Activated B cell treated with CpG ODN at 0.5 μM for 24 hours (primary cell): ENCODE results near the gene WWOX. TPM values are rescaled to one million over a fixed set of nuclear protein-coding genes. Genes with fewer than 3 reads are reported as not detected.

Experiments used
- ATAC-seq: fragments of 200-7000 bp; cut with Tn5 transposase; one replicate; pipeline ENCODE4 v1.10.0; 2021; ENCODE audit warnings: low read depth, mild to moderate bottlenecking, moderate library complexity
- CTCF ChIA-PET: fragments of 350-600 bp; sonication (Branson Sonifier 250); formaldehyde crosslinking; loops from one replicate; lab custom pipeline; 2021; ENCODE audit warnings: antibody characterized with exemption; lab: Charles Lee
- POLR2A ChIA-PET: fragments of 350-600 bp; sonication (Branson Sonifier 250); formaldehyde crosslinking; loops from one replicate; lab custom pipeline; 2021; ENCODE audit warnings: antibody characterized with exemption; lab: Charles Lee
- DNase-seq: peaks from one replicate; pipeline ENCODE4 v3.0.0; 2022
- H3K27ac Mint-ChIP-seq: one replicate; pipeline ENCODE4 v1.8.0; 2020; ENCODE audit warnings: mixed read lengths
- H3K27me3 Mint-ChIP-seq: one replicate; pipeline ENCODE4 v1.8.0; 2021; ENCODE audit warnings: mixed read lengths
- H3K36me3 Mint-ChIP-seq: one replicate; pipeline ENCODE4 v1.8.0; 2021; ENCODE audit warnings: low read depth, mixed read lengths
- H3K4me1 Mint-ChIP-seq: one replicate; pipeline ENCODE4 v1.8.0; 2021; ENCODE audit warnings: mixed read lengths
- H3K4me3 Mint-ChIP-seq: one replicate; pipeline ENCODE4 v1.8.0; 2020; ENCODE audit warnings: mild to moderate bottlenecking, mixed read lengths
- H3K9me3 Mint-ChIP-seq: one replicate; pipeline ENCODE4 v1.8.0; 2020; ENCODE audit warnings: mixed read lengths
- intact Hi-C: fragments of 100-400 bp; cut with micrococcal nuclease; formaldehyde crosslinking; loops from one replicate; pipeline ENCODE4 v1.15.1; 2024
- total RNA-seq: library from RNA; stranded (reverse); gene quantifications from 2 replicates; pipeline ENCODE4 v1.2.3, GENCODE V29; 2022
- TF ChIP-seq, protein P1 (sequence below): fragments of 200-600 bp; IDR thresholded peaks from one replicate; pipeline ENCODE4 v1.8.0; 2022; ENCODE audit warnings: antibody characterized with exemption, mild to moderate bottlenecking

The WWOX gene
- total RNA-seq, 1 donor from 2014 or later, result 22.6 TPM

DNA sequence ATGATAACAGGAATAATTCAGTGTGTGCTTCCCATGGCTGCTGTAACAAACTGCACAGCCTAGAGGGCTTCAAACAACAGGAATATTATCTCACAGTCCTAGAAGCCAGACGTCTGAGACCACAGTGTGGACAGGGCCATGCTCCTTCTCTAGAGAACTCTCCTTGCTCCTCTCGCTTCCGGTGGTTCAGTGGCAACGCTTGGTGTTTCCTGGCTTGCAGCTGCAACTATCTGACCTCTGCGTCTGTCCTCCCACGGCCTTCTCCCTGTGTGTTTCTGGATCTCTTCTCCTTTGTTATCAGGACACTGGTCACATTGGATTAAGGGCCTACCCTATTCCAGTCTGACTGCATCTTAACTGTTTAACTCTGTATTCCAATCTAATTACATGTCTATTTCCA lies 1086.7 kb downstream of the WWOX start:
- H3K4me1 Mint-ChIP-seq, result peaks cover 3% of the 10 kb centered on the region
- no peak for DNase-seq
- no peaks in the 10 kb centered on the region for H3K36me3 Mint-ChIP-seq
- ChIA-PET POLR2A (no interaction called here), CTCF (no interaction called here)
- TF ChIP-seq, protein P1, sequence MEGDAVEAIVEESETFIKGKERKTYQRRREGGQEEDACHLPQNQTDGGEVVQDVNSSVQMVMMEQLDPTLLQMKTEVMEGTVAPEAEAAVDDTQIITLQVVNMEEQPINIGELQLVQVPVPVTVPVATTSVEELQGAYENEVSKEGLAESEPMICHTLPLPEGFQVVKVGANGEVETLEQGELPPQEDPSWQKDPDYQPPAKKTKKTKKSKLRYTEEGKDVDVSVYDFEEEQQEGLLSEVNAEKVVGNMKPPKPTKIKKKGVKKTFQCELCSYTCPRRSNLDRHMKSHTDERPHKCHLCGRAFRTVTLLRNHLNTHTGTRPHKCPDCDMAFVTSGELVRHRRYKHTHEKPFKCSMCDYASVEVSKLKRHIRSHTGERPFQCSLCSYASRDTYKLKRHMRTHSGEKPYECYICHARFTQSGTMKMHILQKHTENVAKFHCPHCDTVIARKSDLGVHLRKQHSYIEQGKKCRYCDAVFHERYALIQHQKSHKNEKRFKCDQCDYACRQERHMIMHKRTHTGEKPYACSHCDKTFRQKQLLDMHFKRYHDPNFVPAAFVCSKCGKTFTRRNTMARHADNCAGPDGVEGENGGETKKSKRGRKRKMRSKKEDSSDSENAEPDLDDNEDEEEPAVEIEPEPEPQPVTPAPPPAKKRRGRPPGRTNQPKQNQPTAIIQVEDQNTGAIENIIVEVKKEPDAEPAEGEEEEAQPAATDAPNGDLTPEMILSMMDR, result no peak
- H3K27ac Mint-ChIP-seq, result no peak overlapping the region
- no peak overlapping the region for H3K4me3 Mint-ChIP-seq
- no peaks in the 10 kb centered on the region for H3K9me3 Mint-ChIP-seq
- H3K27me3 Mint-ChIP-seq, result no peaks in the 10 kb centered on the region
- ATAC-seq, result no peak
- intact Hi-C loops, result no loop called here

DNA sequence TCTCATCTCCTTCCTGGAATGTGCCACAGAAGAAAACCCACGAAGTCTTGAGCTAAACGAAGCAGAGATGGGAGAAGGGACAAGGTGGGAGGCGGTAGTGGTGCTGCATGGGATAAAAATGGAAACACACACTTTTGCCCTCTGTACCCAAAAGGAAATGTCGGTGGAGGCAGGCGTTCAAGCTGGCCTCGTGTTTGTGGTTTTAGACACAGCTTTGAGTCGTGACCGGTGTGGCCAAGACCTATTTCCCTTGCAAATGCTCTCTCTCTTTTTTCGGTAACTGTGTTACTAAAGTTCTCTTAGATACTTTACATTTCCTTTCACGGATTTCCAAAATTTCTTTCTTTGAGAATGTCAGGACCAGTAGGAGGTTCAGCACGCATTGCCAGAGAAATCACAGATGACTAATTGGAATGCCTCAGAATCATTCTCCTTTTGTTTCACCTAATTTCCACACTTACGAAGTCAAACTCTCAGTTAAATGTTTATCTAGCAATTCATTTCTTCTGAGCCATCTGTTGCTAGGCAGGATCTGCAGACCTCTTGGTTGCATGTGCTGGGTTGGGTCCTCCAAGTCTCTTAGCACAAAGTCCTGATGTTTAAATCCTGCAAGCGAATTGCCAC lies 1088.8 kb downstream of the WWOX start:
- Mint-ChIP-seq H3K9me3 (no peaks in the 10 kb centered on the region), H3K27me3 (no peaks in the 10 kb centered on the region), H3K36me3 (no peaks in the 10 kb centered on the region), H3K4me1 (peaks cover 3% of the 10 kb centered on the region), H3K27ac (no peak overlapping the region), H3K4me3 (no peak overlapping the region)
- DNase-seq (no peak), ATAC-seq (no peak)
- ChIA-PET CTCF (no interaction called here), POLR2A (no interaction called here)
- TF ChIP-seq, protein P1, result no peak
- intact Hi-C loops, result no loop called here

DNA sequence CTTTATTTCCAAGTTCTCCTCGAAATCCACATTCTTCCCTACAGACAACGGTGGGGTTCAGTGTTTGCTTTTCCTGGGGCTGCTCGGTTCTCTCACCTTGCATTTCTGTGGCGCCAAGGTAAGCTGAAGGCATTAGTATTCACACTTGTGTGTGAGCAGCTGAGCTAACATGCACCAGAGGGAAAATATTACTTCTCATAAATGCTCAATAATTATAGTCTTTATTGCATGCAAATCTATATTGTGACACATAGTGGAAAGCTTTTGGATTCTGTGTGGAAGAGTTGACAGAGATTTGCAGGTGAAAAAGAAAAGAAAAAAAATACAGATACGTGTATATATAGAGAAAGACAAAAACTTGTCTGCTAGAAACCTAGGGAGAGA lies 1089.3 kb downstream of the WWOX start:
- no peaks in the 10 kb centered on the region for H3K27me3 Mint-ChIP-seq
- no peak overlapping the region for H3K27ac Mint-ChIP-seq
- H3K9me3 Mint-ChIP-seq, result no peaks in the 10 kb centered on the region
- H3K4me1 Mint-ChIP-seq, result peaks cover 3% of the 10 kb centered on the region
- POLR2A ChIA-PET, result no interaction called here
- CTCF ChIA-PET, result no interaction called here
- no peak overlapping the region for H3K4me3 Mint-ChIP-seq
- TF ChIP-seq, protein P1, result no peak
- no peaks in the 10 kb centered on the region for H3K36me3 Mint-ChIP-seq
- intact Hi-C loops, result no loop called here
- ATAC-seq, result no peak
- no peak for DNase-seq

DNA sequence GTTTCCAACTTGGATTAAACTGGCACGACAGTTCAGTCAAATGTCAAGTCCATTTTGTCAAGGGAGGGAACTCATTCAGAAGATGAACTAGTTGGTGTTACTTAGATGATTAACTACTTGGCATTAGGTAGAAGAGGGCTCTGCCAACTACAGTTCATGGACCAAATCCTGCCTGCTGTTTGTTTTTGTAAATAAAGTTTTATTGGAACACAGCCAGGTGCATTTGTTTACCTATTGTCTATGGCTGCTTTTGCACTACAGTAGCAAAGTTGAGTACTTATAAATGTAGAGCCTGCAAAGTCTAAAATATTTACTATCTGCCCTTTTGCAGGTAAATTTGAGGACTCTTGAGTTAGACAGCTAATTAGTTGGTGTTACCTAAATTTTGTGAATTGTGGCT lies 1091.1 kb downstream of the WWOX start:
- ChIA-PET POLR2A (no interaction called here), CTCF (no interaction called here)
- Mint-ChIP-seq H3K27ac (no peak overlapping the region), H3K27me3 (peaks cover 1% of the 10 kb centered on the region), H3K4me1 (peaks cover 3% of the 10 kb centered on the region), H3K36me3 (no peaks in the 10 kb centered on the region), H3K4me3 (no peak overlapping the region), H3K9me3 (no peaks in the 10 kb centered on the region)
- DNase-seq, result no peak
- no peak for ATAC-seq
- TF ChIP-seq, protein P1, result no peak
- intact Hi-C loops, result no loop called here

DNA sequence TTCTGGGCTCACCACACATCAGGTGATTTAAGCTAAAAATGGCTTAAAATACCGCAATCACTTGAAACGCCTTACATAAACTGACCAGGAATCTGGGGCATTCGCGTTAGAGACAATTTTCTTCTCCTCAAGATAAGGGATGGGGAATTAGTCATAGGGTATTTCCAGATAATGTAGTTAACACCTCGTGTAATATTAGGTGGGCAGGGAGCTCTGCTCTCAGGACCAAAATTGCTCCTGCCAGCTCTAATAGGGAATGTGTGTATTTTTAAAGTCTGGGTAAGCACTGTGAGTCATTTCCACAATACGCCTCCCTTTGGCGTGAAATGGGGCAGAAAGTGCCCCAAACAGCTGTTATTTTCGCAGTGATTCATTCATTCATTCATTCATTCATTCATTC lies 1092.5 kb downstream of the WWOX start:
- no peak overlapping the region for H3K4me3 Mint-ChIP-seq
- H3K4me1 Mint-ChIP-seq, result peaks cover 9% of the 10 kb centered on the region
- H3K27me3 Mint-ChIP-seq, result peaks cover 3% of the 10 kb centered on the region
- POLR2A ChIA-PET, result no interaction called here
- DNase-seq (no peak), ATAC-seq (no peak)
- CTCF ChIA-PET, result no interaction called here
- TF ChIP-seq, protein P1, result no peak
- H3K9me3 Mint-ChIP-seq, result no peaks in the 10 kb centered on the region
- intact Hi-C loops, result no loop called here
- H3K27ac Mint-ChIP-seq, result no peak overlapping the region
- H3K36me3 Mint-ChIP-seq, result no peaks in the 10 kb centered on the region
